NCI-H2171 (cell line): Measurements from ENCODE around the gene SLC29A4.
"Not testable (repeated sequence)": the region's sequence is repeated elsewhere in the genome, so short reads cannot be mapped to it uniquely, and the experiment has no call there.

ENCODE experiments used
- DNase-seq: peaks from one replicate; lab custom pipeline; 2025; lab: John Stamatoyannopoulos, UW

Gene SLC29A4

GRCh38 chr7:5274441-5274840 is 8.3 kb upstream of the SLC29A4 start:
- no peak for DNase-seq

- peak; percentile 19 for DNase-seq
These were observed 7.7 kb upstream of the SLC29A4 start for GRCh38 chr7:5274985-5275431.

- peak; percentile 76 for DNase-seq
These were observed 7.2 kb upstream of the SLC29A4 start for GRCh38 chr7:5275510-5275909.

- not testable (repeated sequence) for DNase-seq
These were observed 6.6 kb upstream of the SLC29A4 start for GRCh38 chr7:5276123-5276522.

- DNase-seq, result peak; percentile 22
These were observed 6.1 kb upstream of the SLC29A4 start for GRCh38 chr7:5276611-5277010.

- no peak for DNase-seq
These were observed 4.0 kb upstream of the SLC29A4 start for GRCh38 chr7:5278766-5279165.

- no peak for DNase-seq
These were observed 3.0 kb upstream of the SLC29A4 start for GRCh38 chr7:5279734-5280133.

- not testable (repeated sequence) for DNase-seq
These were observed 894 bp upstream of the SLC29A4 start for GRCh38 chr7:5281598-5282500.

GRCh38 chr7:5283421-5284303 is 919 bp downstream of the SLC29A4 start:
- DNase-seq, result no peak

- peak; percentile 58 for DNase-seq
These were observed 1.9 kb downstream of the SLC29A4 start for GRCh38 chr7:5284304-5285281.

GRCh38 chr7:5286933-5287332 is 4.2 kb downstream of the SLC29A4 start:
- DNase-seq, result no peak

- DNase-seq, result not testable (repeated sequence)
These were observed 4.6 kb downstream of the SLC29A4 start for GRCh38 chr7:5287373-5287772.

- DNase-seq, result no peak
These were observed 5.1 kb downstream of the SLC29A4 start for GRCh38 chr7:5287802-5288201.

GRCh38 chr7:5288560-5288959 is 5.8 kb downstream of the SLC29A4 start:
- DNase-seq, result not testable (repeated sequence)

- DNase-seq, result no peak
These were observed 6.6 kb downstream of the SLC29A4 start for GRCh38 chr7:5289355-5289754.

- DNase-seq, result no peak
These were observed 8.6 kb downstream of the SLC29A4 start for GRCh38 chr7:5291301-5291700.

GRCh38 chr7:5291711-5292335 is 9.1 kb downstream of the SLC29A4 start:
- DNase-seq, result not testable (repeated sequence)

- DNase-seq, result no peak
These were observed 11.6 kb downstream of the SLC29A4 start for GRCh38 chr7:5294169-5294987.

- DNase-seq, result no peak
These were observed 12.6 kb downstream of the SLC29A4 start for GRCh38 chr7:5295039-5296014.
